Measurements from ENCODE around the gene NACAD.

- TF ChIP-seq, protein P1, sequence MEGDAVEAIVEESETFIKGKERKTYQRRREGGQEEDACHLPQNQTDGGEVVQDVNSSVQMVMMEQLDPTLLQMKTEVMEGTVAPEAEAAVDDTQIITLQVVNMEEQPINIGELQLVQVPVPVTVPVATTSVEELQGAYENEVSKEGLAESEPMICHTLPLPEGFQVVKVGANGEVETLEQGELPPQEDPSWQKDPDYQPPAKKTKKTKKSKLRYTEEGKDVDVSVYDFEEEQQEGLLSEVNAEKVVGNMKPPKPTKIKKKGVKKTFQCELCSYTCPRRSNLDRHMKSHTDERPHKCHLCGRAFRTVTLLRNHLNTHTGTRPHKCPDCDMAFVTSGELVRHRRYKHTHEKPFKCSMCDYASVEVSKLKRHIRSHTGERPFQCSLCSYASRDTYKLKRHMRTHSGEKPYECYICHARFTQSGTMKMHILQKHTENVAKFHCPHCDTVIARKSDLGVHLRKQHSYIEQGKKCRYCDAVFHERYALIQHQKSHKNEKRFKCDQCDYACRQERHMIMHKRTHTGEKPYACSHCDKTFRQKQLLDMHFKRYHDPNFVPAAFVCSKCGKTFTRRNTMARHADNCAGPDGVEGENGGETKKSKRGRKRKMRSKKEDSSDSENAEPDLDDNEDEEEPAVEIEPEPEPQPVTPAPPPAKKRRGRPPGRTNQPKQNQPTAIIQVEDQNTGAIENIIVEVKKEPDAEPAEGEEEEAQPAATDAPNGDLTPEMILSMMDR (IDR thresholded peaks at IDR 0.05) = no peak
- TF ChIP-seq POLR2AphosphoS5 (IDR thresholded peaks at IDR 0.05) (no peak), POLR2A (IDR thresholded peaks at IDR 0.05) (no peak)
These were observed 49.7 kb downstream of the NACAD start for GRCh38 chr7:45039106-45039505.

Data from stomach (tissue), 4 donors.